ENCODE data around the gene LUZP2.

GRCh38 chr11:24819006-24819405 is 322.2 kb downstream of the LUZP2 start:
- no peak for TF ChIP-seq CTCF (IDR thresholded peaks at IDR 0.05)
- TF ChIP-seq POLR2AphosphoS5 (IDR thresholded peaks at IDR 0.05): no peak
- no peak for TF ChIP-seq EP300 (IDR thresholded peaks at IDR 0.05)
- no peak for TF ChIP-seq POLR2A (IDR thresholded peaks at IDR 0.05; ENCODE audit: low read depth)
